Endodermal cell (in vitro differentiated cells): ENCODE data around the gene COX6A2. TPM values are rescaled to one million over a fixed set of nuclear protein-coding genes. Genes with fewer than 3 reads are reported as not detected.
A peak's percentile ranks its signal among the peaks of the same experiment; 100 is the strongest.

Experiments used
- DNase-seq: peaks from one replicate; pipeline ENCODE4 v3.0.0-alpha.2; 2017
- H3K27ac ChIP-seq: 2 replicates; pipeline ENCODE4 v1.5.1; 2013; ENCODE audit warnings: mild to moderate bottlenecking, low read depth, low read length, moderate library complexity
- H3K27me3 ChIP-seq: 2 replicates; pipeline ENCODE4 v1.6.1; 2013; ENCODE audit warnings: mild to moderate bottlenecking, low read length, moderate library complexity; ENCODE audit not compliant: insufficient read depth, control insufficient read depth, poor library complexity, severe bottlenecking
- H3K36me3 ChIP-seq: 2 replicates; pipeline ENCODE4 v1.7.0; 2013; ENCODE audit warnings: mild to moderate bottlenecking, low read length, moderate library complexity; ENCODE audit not compliant: control insufficient read depth, insufficient read depth
- H3K4me1 ChIP-seq: one replicate; pipeline ENCODE4 v1.7.0; 2013; ENCODE audit warnings: low read length; ENCODE audit not compliant: control insufficient read depth, insufficient read depth
- H3K4me3 ChIP-seq: 2 replicates; pipeline ENCODE4 v1.5.1; 2013; ENCODE audit warnings: mild to moderate bottlenecking, low read length, moderate library complexity
- H3K9ac ChIP-seq: 2 replicates; pipeline ENCODE4 v1.6.1; 2013; ENCODE audit warnings: mild to moderate bottlenecking, low read length, moderate library complexity; ENCODE audit not compliant: poor library complexity, severe bottlenecking; ENCODE audit errors: extremely low read depth
- H3K9me3 ChIP-seq: 2 replicates; pipeline ENCODE4 v1.6.1; 2013; ENCODE audit warnings: mild to moderate bottlenecking, low read length, moderate library complexity; ENCODE audit not compliant: control insufficient read depth
- H3K27ac Mint-ChIP-seq: 2 replicates; pipeline ENCODE4 v1.8.0; 2020; ENCODE audit warnings: mixed read lengths
- H3K27me3 Mint-ChIP-seq: 2 replicates; pipeline ENCODE4 v1.8.0; 2021; ENCODE audit warnings: mild to moderate bottlenecking, mixed read lengths; ENCODE audit not compliant: insufficient read depth
- H3K36me3 Mint-ChIP-seq: 2 replicates; pipeline ENCODE4 v1.8.0; 2020; ENCODE audit warnings: low read depth, mixed read lengths
- H3K4me1 Mint-ChIP-seq: 2 replicates; pipeline ENCODE4 v1.8.0; 2020; ENCODE audit warnings: mixed read lengths
- H3K4me3 Mint-ChIP-seq: 2 replicates; pipeline ENCODE4 v1.8.0; 2020; ENCODE audit warnings: mild to moderate bottlenecking, moderate library complexity, mixed read lengths
- H3K9me3 Mint-ChIP-seq: 2 replicates; pipeline ENCODE4 v1.8.0; 2020; ENCODE audit warnings: mild to moderate bottlenecking, mixed read lengths
- CTCF ChIP-seq: fragments of 200-600 bp; sonication (generic); conservative IDR thresholded peaks from 2 replicates; pipeline ENCODE4 v1.5.0; 2021; ENCODE audit warnings: antibody characterized with exemption, mild to moderate bottlenecking
- WGBS, 2 experiments: methylation state at CpG; one replicate each; pipeline versions ENCODE4 v1.1.5 to v1.1.7; 2013; ENCODE audit warnings: missing lambda C conversion rate in 2 of 2, mixed read lengths in 1 of 2; ENCODE audit not compliant: insufficient coverage in 1 of 2, insufficient read length in 1 of 2; 5-methylcytosine and 5-hydroxymethylcytosine counted together
- long read RNA-seq, 4 experiments: library from polyadenylated mRNA in 2 of 4; library from RNA in 1 of 4; library from capped mRNA in 1 of 4; stranded (forward) in 3 of 4; unstranded in 1 of 4; transcript quantifications; one replicate each; pipeline ENCODE4 v2.0.0, GENCODE V29; 2020 to 2021; ENCODE audit warnings: inconsistent platforms in 1 of 4
- polyA plus RNA-seq, 2 experiments: library from polyadenylated mRNA; stranded (reverse); fragments of 50-300 nt; gene quantifications; one replicate each; pipeline ENCODE4 v1.2.3, GENCODE V29; 2013
- total RNA-seq, 2 donors: library from RNA; stranded (reverse); fragmentation: NEBNext Ultra II Directional in 1 of 2; extraction: Animal tissue kit (Norgen Biotek cat#: 25700) in 1 of 2; gene quantifications; 2 replicates in 1 of 2; 3 replicates in 1 of 2; pipeline ENCODE4 v1.2.1, GENCODE V29; 2021

Gene COX6A2
- not detected for total RNA-seq
- not detected for polyA plus RNA-seq (2013, experiment 1 of 2)
- polyA plus RNA-seq (2013, experiment 2 of 2) = not detected
- long read RNA-seq, experiment 1 = 0 reads
- long read RNA-seq, experiment 2 = 0 reads
- long read RNA-seq, experiment 3 = 0 reads
- long read RNA-seq, experiment 4 = 0 reads

GRCh38 chr16:31428279-31428597 lies at the start of gene COX6A2:
Gene COX6A2, minus strand, starts transcription at chr16:31428360. Its CDS starts 35 bp downstream, at chr16:31428325.
- DNase-seq = no peak
- Histone ChIP-seq H3K9ac (no peak within 1 kb of the TSS), H3K4me3 (no peak within 1 kb of the TSS), H3K27me3 (no peaks in the 10 kb centered on the region), H3K9me3 (no peaks in the 10 kb centered on the region), H3K36me3 (no peaks in the 10 kb centered on the region), H3K27ac (no peak within 1 kb of the TSS), H3K4me1 (peaks cover 4% of the 10 kb centered on the region)
- Mint-ChIP-seq H3K4me1 (no peaks in the 10 kb centered on the region), H3K36me3 (no peaks in the 10 kb centered on the region), H3K27ac (no peak within 1 kb of the TSS), H3K27me3 (peaks cover 58% of the 10 kb centered on the region), H3K9me3 (peaks cover 4% of the 10 kb centered on the region), H3K4me3 (no peak within 1 kb of the TSS)
- WGBS, 2 experiments = 97% methylated on average over 7 of the region's 7 CpGs; no CpG with 5 or more reads in 1 of the 2 experiments
- TF ChIP-seq CTCF = no peak

DNA sequence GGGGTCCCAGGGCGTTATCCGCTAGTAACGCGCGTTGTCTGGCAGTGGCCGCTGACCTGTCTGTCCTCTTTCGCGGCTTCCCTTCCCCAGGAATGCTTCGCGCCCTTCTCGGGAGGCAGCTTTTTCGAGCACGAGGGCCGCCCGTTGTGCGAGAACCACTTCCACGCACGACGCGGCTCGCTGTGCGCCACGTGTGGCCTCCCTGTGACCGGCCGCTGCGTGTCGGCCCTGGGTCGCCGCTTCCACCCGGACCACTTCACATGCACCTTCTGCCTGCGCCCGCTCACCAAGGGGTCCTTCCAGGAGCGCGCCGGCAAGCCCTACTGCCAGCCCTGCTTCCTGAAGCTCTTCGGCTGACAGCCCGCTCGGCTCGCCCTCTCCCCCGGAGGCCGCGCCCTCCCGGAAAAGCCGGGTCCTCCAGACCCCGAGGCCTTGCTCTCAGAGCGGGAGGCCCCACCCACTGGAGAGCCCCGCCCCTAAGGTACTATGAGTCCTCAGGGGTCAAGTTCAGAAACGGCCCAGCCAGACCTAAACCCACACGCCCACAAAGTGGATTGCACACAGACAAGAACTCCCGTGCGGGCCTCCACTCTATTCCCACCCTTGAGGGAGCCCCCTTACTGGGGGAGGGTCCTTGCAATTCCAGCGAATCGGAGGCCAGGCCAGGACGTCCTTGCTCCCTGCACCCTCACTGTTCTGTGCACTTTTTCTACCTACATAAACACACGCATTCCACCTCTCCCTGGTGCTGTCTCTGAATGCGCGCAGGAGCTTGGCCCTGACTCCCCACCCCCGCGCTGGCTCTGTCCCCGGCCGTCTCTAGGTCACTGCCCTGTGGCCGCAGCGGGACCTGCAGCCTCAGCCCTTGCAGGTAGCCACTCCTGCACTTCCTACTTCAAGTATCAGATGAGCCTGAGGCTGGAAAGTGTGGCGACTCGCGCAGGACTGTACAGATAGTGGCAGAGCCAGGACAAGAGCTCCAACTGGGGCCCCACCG lies 49.4 kb upstream of the COX6A2 start:
- H3K4me3 Mint-ChIP-seq = peak overlapping the region; percentile 54
- H3K9ac ChIP-seq = no peak overlapping the region
- no peak overlapping the region for H3K27ac ChIP-seq
- no peak overlapping the region for H3K4me3 ChIP-seq
- H3K36me3 Mint-ChIP-seq = peaks cover 9% of the 10 kb centered on the region
- H3K27me3 ChIP-seq = peaks cover 4% of the 10 kb centered on the region
- peak overlapping the region; percentile 48 for H3K27ac Mint-ChIP-seq
- WGBS, 2 experiments = 76 to 85% methylated on average over 52 to 67 of the region's 67 CpGs
- no peaks in the 10 kb centered on the region for H3K9me3 ChIP-seq
- peak; percentile 92 for DNase-seq
- H3K36me3 ChIP-seq = peaks cover 27% of the 10 kb centered on the region
- H3K4me1 Mint-ChIP-seq = peaks cover 11% of the 10 kb centered on the region
- no peaks in the 10 kb centered on the region for H3K9me3 Mint-ChIP-seq
- peak; percentile 76 for TF ChIP-seq CTCF
- no peaks in the 10 kb centered on the region for H3K4me1 ChIP-seq
- peaks cover 90% of the 10 kb centered on the region for H3K27me3 Mint-ChIP-seq

DNA sequence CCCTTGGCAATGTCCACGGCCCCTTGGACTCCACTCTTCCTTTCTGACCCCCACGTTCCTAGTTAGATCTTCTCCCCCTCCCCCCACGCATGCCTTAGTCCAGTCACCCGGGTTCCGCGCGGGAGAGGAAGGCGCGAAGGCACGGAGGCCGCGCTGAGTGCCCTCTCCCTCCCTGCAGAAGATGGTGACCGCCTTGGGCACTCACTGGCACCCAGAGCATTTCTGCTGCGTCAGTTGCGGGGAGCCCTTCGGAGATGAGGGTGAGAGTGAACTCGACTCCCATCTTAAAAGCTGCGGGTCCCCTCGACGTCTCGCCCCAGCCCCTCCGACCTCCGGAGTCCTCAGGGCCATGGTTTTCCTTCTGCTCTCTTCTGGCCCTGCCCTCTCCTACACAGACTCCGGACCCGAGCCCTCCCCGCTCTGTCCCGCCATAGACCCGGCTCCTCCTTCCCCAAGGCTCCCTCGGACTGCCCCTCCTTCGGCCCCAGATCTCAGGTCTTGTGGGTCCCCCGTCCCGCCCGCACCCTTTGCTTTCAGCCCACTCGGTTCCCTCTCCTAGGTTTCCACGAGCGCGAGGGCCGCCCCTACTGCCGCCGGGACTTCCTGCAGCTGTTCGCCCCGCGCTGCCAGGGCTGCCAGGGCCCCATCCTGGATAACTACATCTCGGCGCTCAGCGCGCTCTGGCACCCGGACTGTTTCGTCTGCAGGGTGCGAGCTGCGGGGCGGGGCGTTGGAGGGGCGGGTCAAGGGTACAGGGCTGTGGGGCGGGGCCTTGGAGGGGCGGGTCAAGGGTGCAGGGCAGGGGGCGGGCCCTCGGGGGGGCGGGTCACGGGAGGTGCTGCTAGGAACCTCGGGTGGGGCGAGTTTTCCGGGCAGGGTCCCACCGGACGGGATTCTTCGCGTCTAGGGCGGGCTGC lies 48.4 kb upstream of the COX6A2 start:
- WGBS, 2 experiments = 71 to 94% methylated on average over 49 to 68 of the region's 68 CpGs
- peak; percentile 95 for DNase-seq
- Histone ChIP-seq H3K4me1 (no peaks in the 10 kb centered on the region), H3K36me3 (peaks cover 27% of the 10 kb centered on the region), H3K27me3 (no peaks in the 10 kb centered on the region), H3K9ac (no peak overlapping the region), H3K27ac (no peak overlapping the region), H3K9me3 (no peaks in the 10 kb centered on the region), H3K4me3 (no peak overlapping the region)
- no peak overlapping the region for H3K27ac Mint-ChIP-seq
- no peak for TF ChIP-seq CTCF
- no peaks in the 10 kb centered on the region for H3K9me3 Mint-ChIP-seq
- H3K4me3 Mint-ChIP-seq = peak overlapping the region; percentile 54
- peaks cover 12% of the 10 kb centered on the region for H3K4me1 Mint-ChIP-seq
- H3K27me3 Mint-ChIP-seq = peaks cover 86% of the 10 kb centered on the region
- H3K36me3 Mint-ChIP-seq = peaks cover 9% of the 10 kb centered on the region
